Neural crest cell (in vitro differentiated cells): ENCODE data around the gene CCDC170. TPM values are rescaled to one million over a fixed set of nuclear protein-coding genes. Genes with fewer than 3 reads are reported as not detected.
"Not testable (repeated sequence)": the region's sequence is repeated elsewhere in the genome, so short reads cannot be mapped to it uniquely, and the experiment has no call there.

Experiments
- DNase-seq: peaks from one replicate; pipeline ENCODE4 v3.0.0; 2021; ENCODE audit warnings: low read depth, mixed read lengths, low spot score
- H3K27ac Mint-ChIP-seq: one replicate; pipeline ENCODE4 v1.8.0; 2021; ENCODE audit warnings: mild to moderate bottlenecking, mixed read lengths; ENCODE audit not compliant: unreplicated experiment
- H3K27me3 Mint-ChIP-seq: 2 replicates; pipeline ENCODE4 v1.8.0; 2021; ENCODE audit warnings: low read depth, mild to moderate bottlenecking, mixed read lengths
- H3K36me3 Mint-ChIP-seq: 2 replicates; pipeline ENCODE4 v1.8.0; 2021; ENCODE audit warnings: low read depth, mild to moderate bottlenecking, mixed read lengths
- H3K4me1 Mint-ChIP-seq: 2 replicates; pipeline ENCODE4 v1.8.0; 2021; ENCODE audit warnings: mixed read lengths
- H3K4me3 Mint-ChIP-seq: one replicate; pipeline ENCODE4 v1.8.0; 2021; ENCODE audit warnings: mild to moderate bottlenecking, mixed read lengths
- H3K9me3 Mint-ChIP-seq: 2 replicates; pipeline ENCODE4 v1.8.0; 2021; ENCODE audit warnings: mixed read lengths
- CTCF ChIP-seq: fragments of 200-600 bp; sonication (generic); conservative IDR thresholded peaks from 2 replicates; pipeline ENCODE4 v1.5.0; 2021; ENCODE audit warnings: antibody characterized with exemption, mild to moderate bottlenecking
- long read RNA-seq: library from polyadenylated mRNA; unstranded; transcript quantifications from one replicate; pipeline ENCODE4 v2.0.0, GENCODE V29; 2020
- total RNA-seq: library from RNA; stranded (reverse); gene quantifications from 2 replicates; pipeline ENCODE4 v1.2.1, GENCODE V29; 2021

Gene CCDC170
- 0.25 and 0.37 TPM in 2 replicates for total RNA-seq
- long read RNA-seq = 0 reads

- no peaks in the 10 kb centered on the region for H3K9me3 Mint-ChIP-seq
- DNase-seq = peak; percentile 40
- H3K27ac Mint-ChIP-seq = no peak within 1 kb of the TSS
- peaks cover 14% of the 10 kb centered on the region for H3K4me1 Mint-ChIP-seq
- no peaks in the 10 kb centered on the region for H3K36me3 Mint-ChIP-seq
- H3K4me3 Mint-ChIP-seq = peak within 1 kb of the TSS; percentile 87
- no peak for TF ChIP-seq CTCF
- peaks cover 46% of the 10 kb centered on the region for H3K27me3 Mint-ChIP-seq
These were observed at the start of gene CCDC170 for GRCh38 chr6:151493804-151494234. TSS of gene CCDC170 (plus strand) at chr6:151494017. CDS start at chr6:151494129, 112 bp downstream.

GRCh38 chr6:151445482-151445881, 48.3 kb upstream of the CCDC170 start:
- no peak for DNase-seq
- Mint-ChIP-seq H3K36me3 (peaks cover 10% of the 10 kb centered on the region), H3K4me3 (no peak overlapping the region), H3K27ac (no peak overlapping the region), H3K27me3 (no peaks in the 10 kb centered on the region), H3K4me1 (peaks cover 24% of the 10 kb centered on the region), H3K9me3 (peaks cover 2% of the 10 kb centered on the region)
- no peak for TF ChIP-seq CTCF

- Mint-ChIP-seq H3K9me3 (peaks cover 2% of the 10 kb centered on the region), H3K27me3 (peaks cover 3% of the 10 kb centered on the region), H3K4me3 (peak overlapping the region; percentile 65), H3K36me3 (peaks cover 21% of the 10 kb centered on the region), H3K4me1 (peaks cover 35% of the 10 kb centered on the region), H3K27ac (no peak overlapping the region)
- no peak for DNase-seq
- TF ChIP-seq CTCF = no peak
These were observed 46.6 kb upstream of the CCDC170 start for GRCh38 chr6:151447237-151447636.

- Mint-ChIP-seq H3K36me3 (peaks cover 20% of the 10 kb centered on the region), H3K4me1 (peaks cover 42% of the 10 kb centered on the region), H3K4me3 (peak overlapping the region; percentile 50), H3K9me3 (peaks cover 2% of the 10 kb centered on the region), H3K27me3 (peaks cover 4% of the 10 kb centered on the region), H3K27ac (no peak overlapping the region)
- no peak for DNase-seq
- TF ChIP-seq CTCF = peak; percentile 21
These were observed 45.2 kb upstream of the CCDC170 start for GRCh38 chr6:151448623-151449022.

GRCh38 chr6:151450928-151451327, 42.9 kb upstream of the CCDC170 start:
- H3K36me3 Mint-ChIP-seq = peaks cover 18% of the 10 kb centered on the region
- not testable (repeated sequence) for H3K9me3 Mint-ChIP-seq, H3K27ac Mint-ChIP-seq, H3K27me3 Mint-ChIP-seq, DNase-seq
- peaks cover 53% of the 10 kb centered on the region for H3K4me1 Mint-ChIP-seq
- peak overlapping the region; percentile 91 for H3K4me3 Mint-ChIP-seq

- peak overlapping the region; percentile 95 for H3K27ac Mint-ChIP-seq
- DNase-seq = no peak
- no peak for TF ChIP-seq CTCF
- peaks cover 2% of the 10 kb centered on the region for H3K9me3 Mint-ChIP-seq
- peaks cover 18% of the 10 kb centered on the region for H3K36me3 Mint-ChIP-seq
- peaks cover 56% of the 10 kb centered on the region for H3K4me1 Mint-ChIP-seq
- peaks cover 4% of the 10 kb centered on the region for H3K27me3 Mint-ChIP-seq
- H3K4me3 Mint-ChIP-seq = peak overlapping the region; percentile 91
These were observed 42.3 kb upstream of the CCDC170 start for GRCh38 chr6:151451417-151451949.
